ENCODE measurements around the gene NPEPL1.

The NPEPL1 gene

DNA sequence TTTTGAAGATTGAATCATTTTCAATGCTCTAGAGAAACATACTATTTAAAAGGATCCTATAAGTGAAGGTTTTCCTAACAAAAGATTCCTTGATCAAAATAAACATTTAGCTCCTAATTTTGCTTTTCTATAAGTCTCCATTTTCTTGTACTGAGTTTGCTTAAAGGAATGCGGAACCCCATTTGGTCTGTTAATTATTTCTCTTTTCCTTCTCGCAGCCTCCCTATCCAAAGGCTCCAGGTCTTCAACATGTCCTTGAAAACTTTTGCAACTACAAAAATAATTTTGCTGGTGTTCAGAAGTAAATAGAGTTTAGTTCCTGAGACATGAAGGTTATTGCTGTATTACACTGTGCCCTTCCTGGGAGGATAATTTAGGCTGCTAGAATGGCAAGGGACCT is 8.3 kb upstream of the NPEPL1 start:
- no peak for DNase-seq

DNA sequence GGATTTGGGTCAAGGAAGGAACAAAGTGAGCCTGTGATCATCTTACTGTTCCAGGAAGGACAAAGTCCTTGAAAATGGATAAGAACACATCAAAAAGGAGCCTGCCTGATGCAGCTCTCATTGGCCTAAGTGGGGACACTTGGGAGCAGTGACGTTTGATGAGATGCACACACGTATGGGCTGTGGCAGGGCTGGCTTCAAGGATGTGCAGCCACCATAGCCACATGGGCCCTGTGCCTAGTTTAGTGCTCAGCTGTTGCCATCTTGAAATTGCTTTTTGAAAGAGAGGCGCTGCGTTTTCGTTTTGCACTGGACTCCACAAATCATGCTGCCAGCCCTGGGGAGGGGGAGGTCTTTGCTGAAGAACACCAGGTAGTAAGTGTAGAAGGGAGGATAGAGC is 6.6 kb upstream of the NPEPL1 start:
- no peak for DNase-seq

DNA sequence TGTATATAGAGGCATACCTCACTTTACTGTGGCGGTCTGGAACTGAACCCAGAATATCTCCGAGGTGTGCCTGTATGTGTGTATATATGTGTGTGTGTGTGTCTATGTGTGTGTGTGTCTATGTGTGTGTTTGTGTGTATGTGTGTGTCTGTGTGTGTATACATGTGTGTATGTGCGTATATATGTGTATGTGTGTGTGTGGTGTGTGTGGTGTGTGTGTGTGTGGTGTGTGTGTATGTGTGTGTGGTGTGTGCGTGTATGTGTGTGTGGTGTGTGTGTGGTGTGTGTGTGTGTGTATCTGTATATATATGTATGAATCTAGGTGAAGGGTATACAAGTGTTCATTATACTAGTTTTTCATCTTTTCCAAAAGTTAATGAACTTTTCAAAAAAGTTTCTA is 4.2 kb upstream of the NPEPL1 start:
- DNase-seq: no peak

DNA sequence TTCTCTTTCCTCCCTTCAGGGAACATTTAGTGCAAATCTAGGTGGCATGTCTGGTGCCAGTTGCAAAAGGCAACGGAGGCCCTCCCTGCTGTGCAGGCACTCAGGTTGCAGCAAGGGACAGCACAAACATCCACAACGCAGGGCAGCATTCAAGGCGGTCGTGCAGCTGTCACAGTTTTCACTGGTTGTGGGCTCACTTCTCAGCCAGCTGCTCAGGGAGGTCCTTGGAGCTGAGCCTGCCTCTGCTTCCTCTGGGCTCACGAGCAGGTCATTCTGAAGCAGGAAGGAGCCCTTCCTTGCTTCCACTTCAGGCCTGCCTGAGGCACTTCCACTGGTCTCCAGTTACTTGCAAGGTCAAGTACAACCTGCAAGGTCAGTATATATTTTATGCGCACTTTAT is 3.8 kb upstream of the NPEPL1 start:
- DNase-seq: no peak

DNA sequence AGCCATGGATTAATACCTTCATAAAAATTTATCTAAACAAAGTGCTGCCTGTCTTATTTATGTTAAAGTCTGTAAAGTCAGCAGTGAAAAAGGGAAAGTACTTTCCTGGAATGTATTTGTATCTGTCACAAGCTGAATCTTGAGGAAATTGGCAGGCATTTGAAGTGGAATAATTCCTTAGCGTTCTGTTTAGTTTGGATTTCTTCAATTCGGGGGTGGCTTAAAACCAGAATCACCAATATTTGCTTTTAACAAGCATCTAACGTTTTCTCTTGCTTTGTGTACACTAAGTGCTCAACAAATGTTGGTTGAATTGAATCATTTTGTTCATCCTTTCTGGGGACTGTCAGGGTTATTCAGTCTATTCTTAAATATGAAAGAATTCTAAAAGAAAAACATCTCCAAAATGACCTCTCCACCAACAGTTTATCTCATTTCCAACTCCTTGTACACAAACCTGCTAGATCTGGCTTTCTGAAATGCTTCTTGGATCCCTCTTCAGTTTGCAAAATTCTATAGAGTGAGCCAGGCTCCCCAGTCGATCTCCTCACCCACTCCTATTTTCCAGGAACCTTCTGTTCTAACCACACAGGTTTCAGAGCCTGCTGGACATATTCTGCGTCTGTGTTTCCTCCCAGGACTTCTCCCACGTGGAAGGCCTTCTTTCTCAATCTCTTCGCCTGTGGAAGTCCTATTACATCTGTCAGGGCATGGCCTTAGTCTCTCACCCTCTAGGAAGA is 2.0 kb upstream of the NPEPL1 start:
- peak; percentile 13 for DNase-seq

DNA sequence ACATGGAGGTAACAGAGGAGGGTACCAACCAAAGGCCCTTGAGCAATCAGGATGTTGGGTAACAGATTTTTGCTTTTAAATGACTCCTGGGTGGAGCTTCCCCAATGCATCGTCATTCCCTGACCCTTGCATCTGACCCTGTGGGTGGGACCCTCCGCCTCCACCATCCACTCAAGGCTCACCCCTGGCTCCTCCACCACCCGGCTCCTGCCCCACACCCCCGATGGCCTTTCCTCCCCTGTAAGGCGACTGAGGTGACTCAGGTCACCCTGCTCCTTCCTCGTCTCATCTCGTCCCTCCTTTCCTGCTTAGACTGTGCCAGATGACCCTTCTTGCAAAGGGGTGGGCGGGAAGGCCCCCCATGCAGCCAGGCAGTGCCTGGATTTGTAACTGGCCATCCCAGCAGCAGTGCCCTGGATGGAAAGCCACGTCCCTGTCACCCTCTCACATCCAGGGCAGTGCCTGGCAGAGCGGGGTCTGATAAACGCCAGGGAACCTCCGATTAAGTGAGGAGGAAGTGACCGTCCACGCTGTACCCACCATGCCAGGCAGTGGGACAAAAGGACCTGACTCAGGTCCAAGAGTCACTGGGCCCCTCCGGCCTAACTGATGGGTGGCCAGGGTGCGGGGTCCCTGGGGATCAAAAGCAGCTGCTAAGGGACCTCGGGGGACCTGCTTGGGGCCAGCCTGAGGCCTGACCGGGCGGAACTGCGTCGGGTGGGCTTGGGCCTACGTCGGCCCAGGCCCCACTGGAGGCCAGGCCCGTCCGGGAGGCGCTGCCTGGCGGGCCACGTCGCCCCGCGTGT is 624 bp upstream of the NPEPL1 start:
- no peak for DNase-seq

DNA sequence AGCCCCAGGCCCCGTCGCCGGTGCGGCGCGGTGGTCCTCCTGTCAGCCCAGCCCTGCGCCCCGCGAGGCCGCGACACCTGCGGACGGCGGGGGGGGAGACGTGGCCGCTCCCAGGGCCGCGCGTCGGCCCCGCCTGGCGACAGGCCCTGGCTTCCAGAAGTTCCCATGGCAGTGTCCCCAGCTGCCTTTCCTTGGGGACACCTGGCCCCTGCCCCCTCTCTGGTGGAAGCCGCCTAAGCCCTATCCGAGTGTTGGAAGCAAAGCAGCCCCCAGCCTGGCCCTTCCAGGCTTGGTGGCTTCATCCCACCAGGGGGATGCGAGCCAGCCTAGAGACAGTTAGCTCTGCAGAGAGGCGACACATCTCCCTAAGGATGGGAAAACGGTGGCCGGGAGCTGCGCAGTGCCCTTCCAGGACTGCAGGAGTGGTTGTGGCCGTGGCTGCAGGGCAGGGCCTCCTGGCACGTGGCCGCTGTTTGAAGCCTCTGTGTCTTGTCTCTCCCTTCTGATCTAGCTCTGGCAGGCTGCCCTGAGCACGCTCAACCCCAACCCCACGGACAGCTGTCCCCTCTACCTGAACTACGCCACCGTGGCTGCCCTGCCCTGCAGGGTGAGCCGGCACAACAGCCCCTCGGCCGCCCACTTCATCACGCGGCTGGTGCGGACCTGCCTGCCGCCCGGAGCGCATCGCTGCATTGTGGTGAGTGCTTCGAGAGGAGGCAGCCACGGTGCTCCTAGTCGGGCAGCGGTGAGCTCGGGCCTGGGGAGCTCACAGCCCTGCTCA is 816 bp downstream of the NPEPL1 start:
- DNase-seq: no peak

DNA sequence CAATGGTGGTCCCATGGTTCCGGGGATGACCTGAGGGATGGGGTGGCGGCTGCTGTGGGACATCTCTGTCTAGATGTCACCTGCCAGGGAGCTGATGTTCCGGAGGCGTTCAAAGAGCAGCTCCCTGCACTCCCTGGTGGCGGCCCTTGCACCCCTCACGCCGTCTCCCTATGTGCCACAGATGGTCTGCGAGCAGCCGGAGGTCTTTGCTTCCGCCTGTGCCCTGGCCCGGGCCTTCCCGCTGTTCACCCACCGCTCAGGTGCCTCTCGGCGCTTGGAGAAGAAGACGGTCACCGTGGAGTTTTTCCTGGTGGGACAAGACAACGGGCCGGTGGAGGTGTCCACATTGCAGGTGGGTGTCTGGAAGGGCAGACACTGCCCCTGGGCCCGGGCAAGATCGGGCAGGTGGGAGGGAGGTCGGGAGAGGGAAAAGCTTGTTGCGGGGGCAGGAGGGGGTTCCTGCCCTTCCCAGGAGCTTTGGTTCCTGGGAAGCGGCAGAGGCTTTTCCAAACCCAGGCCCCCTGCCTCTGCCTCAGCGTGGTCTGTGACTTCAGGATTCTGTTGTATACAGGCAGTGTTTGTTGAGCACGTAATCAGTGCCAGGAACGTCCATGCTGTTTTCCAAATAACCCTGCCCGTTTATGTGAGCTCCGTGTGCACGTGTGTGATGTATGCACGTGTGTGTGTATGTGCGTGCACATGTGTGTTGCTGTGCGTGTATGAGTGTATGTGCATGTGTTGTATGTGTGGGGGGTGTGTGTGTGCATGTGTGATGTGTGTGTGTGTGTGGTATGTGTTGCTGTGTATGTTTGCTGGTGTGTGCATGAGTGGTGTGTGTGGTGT is 1.9 kb downstream of the NPEPL1 start:
- DNase-seq: no peak

DNA sequence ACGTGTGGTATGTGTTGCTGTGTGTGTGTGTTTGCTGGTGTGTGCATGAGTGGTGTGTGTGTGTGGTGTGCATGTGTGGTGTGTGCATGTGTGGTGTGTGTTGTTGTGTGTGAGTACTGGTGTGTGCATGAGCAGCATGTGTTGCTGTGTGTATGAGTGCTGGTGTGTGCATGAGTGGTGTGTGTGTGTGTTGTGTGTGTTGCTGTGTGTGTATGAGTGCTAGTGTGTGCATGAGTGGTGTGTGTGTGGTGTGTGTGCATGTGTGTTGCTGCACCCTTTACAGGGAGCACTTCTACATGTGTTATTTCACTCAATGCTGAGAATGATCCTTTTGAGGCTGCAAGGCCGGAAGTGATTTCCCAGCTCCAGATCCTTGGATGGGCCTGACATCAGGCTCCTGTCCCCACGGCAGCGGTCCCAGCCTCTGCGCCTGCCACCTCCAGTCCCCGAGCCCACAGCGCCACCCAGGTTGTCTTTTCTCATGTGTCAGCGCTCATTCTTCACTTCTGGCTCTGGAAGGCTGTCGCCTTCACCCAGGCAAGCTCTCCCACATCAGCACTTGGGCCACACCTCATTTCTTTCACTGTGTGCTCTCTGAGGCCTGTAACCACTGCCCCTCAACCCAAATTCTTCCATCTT is 2.6 kb downstream of the NPEPL1 start:
- DNase-seq: no peak

DNA sequence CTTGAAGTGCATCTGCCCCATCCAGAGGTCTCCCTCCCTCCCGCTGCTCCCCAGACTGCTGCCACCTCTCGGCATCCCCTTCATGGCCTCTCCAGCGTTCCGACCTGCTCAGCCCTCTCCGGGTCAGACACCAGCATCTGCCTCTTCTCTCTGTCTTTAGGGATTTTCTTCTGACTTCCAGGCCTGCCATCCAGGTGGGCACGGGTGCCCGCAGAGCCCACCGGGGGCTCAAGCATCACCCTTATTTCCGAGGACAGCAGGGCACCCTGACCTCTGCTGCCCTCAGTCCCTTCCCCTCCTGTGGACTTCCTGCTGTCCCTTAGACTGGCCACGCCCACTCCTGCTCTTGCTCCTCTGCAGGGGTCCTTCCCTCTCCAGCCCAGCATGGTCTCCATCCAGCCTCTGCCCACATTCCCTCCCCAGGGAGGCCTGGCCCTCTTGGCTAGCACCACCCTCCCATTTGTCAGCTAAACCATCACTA is 3.3 kb downstream of the NPEPL1 start:
- no peak for DNase-seq

DNA sequence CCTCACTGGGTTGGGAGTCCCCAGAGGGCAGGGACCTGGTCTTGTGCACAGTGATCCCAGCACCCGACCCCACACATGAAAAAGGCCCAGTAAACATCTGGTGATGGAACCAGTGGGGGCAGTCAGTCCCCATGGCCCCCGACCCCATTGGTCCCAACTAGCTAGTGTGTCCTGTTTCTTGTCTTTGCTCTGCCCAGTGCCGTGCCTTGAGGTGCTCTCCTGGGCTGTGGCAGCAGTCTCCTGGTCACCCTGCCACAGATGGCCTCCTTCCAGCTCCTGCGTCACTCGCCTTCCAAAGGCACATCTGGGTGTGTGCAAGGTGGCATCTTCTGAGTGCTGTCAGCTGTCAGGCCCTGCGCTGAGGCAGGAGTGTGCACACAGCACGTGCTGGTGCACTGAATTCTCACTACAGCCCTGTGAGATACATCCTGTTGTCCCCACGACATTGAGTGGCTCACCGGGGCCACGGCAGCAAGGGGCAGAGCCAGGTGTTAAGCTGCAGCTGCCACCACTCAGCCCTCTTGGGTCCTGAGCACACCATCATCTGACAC is 3.9 kb downstream of the NPEPL1 start:
- DNase-seq: no peak

DNA sequence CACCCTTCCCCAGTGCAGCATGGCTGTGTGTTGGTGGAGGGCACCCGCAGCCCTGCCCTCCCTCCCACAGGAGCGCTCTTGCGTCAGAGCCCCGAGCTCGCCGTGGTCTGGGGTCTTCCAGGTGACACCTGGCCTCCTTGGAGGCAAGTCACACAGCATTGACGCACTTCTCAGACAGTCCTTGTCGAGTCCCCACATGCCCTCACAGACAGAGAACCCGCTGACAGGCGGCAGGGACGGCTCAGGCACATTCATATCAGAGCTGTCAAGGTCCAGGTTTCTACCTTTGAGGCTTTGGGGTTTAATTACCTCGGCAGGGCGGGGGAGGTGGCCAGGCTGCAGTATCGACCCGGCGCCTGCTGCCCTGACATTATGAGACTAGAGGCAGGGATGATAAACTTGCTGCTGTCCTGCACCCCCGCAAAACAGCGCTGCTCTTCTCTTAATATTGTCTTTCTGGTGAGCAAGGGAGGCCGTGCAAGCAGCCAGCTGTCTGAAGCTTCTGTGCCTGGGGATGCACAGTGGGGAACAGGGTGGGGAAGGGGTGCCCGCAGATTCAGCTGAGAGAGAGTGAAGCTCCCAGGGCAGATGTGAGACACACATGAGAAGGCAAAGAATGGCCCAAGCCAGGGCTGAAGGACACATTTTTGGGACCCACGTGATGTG is 4.7 kb downstream of the NPEPL1 start:
- DNase-seq: no peak

DNA sequence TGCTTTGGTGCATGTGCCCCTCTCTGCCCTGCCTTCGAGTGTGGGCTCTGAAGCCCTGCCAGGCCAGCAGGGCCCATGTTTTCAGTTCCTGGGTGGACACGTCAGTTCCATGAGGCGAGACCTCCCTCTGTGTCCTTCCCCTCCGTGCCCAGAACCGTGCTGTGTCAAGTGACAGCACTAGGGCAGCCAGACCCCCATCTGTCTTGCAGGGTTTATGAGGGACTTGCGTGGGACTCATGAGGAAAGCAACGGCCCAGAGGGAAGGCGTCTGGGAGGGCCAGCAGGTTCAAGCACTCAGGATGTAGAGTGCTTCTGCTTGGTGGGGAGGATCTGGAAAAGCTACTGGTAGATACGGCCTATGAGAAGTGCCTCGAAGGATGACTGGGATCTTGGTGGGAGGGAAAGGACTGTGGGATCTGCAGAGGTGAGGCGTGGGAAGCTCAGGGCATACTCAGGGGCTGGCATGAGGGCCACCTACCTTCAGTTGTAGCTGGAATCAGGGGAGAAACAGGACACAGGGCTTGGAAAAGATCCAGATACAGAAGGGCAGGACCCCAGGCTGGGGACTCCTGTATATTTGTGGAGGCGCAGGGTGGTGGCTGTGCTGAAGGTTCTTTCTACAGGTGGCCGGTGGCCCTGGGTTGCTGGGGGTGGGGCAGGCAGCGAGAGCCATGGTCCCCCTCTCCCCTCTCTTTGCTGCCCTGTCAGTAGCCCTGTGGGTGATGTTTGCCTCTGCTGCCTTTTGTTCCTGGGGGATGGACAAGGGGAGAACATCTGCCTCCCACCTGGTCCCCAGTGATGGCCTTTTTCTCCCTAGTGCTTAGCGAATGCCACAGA is 5.5 kb downstream of the NPEPL1 start:
- no peak for DNase-seq

DNA sequence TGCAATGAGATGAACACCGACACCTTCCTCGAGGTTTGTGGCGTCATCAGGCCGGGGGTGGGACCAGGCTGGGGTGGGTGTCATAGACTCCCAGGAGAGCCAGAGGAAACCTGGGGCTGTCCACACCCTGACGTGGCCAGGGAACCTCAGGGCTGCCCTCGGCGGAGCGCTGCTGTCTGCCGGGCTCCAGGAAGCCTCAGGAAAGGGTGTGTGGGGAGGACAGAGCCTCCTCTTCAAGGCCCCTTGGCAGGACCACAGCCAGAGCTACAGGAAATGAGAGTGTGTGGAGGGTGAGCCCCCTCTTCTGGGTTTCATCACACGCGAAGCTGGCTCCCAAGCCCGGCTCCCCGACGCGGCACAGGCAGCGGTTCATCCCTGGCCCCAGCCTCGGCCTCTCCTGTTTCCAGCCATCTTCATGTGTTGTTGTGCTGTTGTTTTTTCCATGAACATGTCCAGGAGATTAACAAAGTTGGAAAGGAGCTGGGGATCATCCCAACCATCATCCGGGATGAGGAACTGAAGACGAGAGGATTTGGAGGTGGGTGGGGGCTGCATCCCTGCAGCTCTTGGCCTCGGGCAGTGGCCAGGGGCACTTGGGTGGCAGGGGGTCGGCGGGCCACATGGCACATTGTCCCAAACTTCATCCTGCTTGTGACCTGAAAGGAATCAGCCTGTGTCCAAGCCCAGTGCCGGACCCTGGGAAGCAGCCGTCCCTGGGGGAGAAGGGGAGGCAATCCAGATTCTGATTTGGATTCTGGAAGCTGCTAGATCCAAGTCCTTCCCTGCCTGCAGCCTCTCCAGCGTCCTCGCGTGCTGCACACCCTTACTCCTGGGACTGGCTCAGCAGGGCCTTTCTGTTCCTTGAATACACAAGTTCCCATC is 6.4 kb downstream of the NPEPL1 start:
- no peak for DNase-seq

DNA sequence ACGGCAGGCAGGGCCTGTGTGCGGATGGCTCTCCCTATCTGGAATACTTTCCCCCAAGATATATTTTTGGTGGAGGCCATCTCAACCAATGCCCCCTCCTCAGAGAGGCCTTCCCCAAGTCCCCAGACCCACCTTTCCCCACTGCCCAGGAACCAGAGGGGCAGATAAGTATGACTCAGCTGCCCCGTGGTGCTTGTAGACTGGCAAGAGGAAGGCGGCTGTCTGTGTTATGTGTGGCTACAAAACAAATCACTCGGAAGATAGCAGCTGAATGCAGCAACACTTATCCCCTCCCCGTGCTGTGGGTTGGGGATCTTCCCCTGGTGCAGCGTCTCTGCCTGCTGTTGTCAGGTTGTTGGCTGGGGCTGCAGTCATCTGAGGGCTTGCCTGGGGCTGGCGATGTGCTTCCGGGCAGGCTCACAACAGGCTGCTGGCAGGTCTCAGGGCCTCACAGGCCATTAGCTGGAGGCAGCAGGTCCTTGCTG is 7.1 kb downstream of the NPEPL1 start:
- DNase-seq: no peak

DNA sequence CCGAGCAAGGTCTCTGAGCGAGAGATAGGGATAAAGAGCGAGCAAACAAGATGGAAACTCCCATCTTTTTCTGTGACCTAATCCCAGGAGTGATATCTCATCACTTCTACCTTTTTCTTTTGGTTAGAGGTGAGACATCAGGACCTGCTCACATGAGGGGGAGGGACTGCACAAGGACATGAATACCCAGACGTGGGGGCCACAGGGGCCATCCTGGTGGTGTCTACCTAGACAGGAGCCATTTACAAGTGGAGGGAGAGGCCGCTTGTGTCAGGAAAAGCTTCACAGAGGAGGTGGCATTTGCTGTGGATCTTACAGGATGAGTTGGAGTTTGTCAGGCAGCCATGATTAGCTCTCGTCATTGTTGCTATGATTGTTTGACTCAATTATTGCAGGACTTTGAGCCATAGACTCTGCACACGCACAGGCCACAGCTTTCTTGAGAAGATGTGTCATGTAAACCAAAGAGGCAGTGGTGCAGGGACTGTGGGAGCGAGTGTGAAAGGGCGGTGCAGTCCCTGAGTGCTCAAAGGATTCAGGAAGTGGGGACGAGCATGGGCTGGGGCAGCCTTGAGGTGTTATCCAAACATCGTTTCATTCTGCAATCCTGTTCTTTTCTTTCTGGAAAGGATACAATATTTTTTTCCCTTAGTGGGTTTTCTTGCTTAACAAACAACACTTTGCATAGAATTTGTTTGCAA is 7.7 kb downstream of the NPEPL1 start:
- no peak for DNase-seq

DNA sequence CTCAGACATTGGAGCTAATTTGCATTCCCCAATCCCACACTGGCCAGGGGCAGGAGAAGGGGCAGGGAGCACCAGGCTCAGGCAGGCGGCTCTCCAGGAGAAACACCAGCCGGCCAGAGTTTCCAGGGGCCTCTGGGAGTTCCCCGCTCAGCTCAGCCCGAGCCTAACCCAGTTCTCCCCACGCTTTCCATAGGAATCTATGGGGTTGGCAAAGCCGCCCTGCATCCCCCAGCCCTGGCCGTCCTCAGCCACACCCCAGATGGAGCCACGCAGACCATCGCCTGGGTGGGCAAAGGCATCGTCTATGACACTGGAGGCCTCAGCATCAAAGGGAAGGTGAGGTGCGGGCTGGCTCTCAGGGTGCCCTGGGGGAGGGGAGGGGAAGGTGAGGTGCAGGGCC is 8.2 kb downstream of the NPEPL1 start:
- DNase-seq: no peak

All from fibroblast of skin of scalp (primary cell).